A549 (cell line): ENCODE results near the gene BOK.

Experiments
- BHLHE40 ChIP-seq: IDR thresholded peaks from 2 replicates; pipeline ENCODE4 v1.6.1; 2012; ENCODE audit warnings: low read depth, low read length, inconsistent platforms
- CTCF ChIP-seq: fragments of >200 bp; sonication (Bioruptor Twin); formaldehyde crosslinking; IDR thresholded peaks from 3 replicates; pipeline ENCODE4 v1.5.1; 2016
- E2F6 ChIP-seq: IDR thresholded peaks from 2 replicates; pipeline ENCODE4 v1.6.1; 2012; ENCODE audit warnings: low read depth, borderline replicate concordance
- MAFK ChIP-seq: fragments of 450-650 bp; IDR thresholded peaks from 2 replicates; pipeline ENCODE4 v1.6.1; 2014; ENCODE audit not compliant: partially characterized antibody
- POLR2A ChIP-seq: IDR thresholded peaks from 2 replicates; pipeline ENCODE4 v1.6.1; 2012; ENCODE audit warnings: mild to moderate bottlenecking, low read length
- POLR2AphosphoS2 ChIP-seq: conservative IDR thresholded peaks from 2 replicates; pipeline ENCODE4 v1.6.1; 2012; ENCODE audit warnings: low read length, improper control_type of control experiment, inconsistent platforms
- TF ChIP-seq, protein P1 (sequence below): fragments of 200-600 bp; sonication (generic); IDR thresholded peaks from 2 replicates; pipeline ENCODE4 v1.6.1; 2016; ENCODE audit warnings: antibody characterized with exemption, mild to moderate bottlenecking, moderate library complexity
- TF ChIP-seq, protein P2 (sequence below): IDR thresholded peaks from 2 replicates; pipeline ENCODE4 v1.6.1; 2012

DNA sequence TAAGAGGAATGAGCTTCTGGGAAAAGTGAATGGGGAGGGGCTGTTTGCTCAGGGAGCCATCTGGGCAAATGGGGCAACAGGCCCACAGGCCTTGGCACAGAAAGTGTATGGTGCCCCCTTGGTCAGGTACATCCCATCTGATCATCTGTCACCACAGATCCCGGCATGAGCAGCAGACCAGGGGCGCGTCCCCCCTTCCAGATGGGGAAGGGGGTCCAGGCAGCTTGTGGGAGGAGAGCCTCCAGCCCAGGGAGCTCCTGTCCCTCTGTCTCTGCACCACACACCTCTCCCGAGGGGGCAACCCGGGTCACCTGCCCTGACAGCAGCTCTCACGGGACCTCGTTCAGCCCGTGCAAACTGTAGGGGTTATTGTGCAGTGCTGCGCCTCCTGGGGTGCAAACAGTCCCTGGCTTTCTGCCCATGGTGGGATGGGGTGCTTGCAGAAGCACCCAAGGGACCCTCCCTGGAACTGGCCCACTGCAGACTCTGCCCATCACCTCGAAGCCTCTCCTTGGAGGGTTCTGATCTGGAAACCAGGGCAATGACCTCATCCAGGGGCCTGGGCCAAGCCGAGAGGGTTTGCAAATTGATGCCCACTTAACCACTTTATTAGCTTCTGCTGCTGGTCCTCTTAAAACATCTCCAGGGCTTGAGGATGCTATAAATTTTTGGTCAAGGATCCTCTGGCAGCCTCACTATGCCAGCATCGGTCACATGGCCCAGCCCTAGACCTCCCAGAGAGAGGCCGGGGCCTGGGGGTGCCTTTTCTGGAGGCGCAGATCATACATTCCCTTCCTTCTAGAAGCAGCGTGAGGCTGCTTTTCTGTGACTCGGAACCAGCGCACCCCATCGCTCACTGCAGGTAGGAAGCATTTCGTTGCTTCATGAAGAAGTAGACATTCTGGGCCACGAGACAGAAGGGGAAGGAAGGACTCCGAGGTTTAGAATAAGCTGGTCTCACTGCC is 7.6 kb upstream of the BOK start:
- TF ChIP-seq POLR2A (no peak), MAFK (no peak), CTCF (no peak), POLR2AphosphoS2 (no peak), BHLHE40 (no peak), E2F6 (no peak)
- TF ChIP-seq, protein P1, sequence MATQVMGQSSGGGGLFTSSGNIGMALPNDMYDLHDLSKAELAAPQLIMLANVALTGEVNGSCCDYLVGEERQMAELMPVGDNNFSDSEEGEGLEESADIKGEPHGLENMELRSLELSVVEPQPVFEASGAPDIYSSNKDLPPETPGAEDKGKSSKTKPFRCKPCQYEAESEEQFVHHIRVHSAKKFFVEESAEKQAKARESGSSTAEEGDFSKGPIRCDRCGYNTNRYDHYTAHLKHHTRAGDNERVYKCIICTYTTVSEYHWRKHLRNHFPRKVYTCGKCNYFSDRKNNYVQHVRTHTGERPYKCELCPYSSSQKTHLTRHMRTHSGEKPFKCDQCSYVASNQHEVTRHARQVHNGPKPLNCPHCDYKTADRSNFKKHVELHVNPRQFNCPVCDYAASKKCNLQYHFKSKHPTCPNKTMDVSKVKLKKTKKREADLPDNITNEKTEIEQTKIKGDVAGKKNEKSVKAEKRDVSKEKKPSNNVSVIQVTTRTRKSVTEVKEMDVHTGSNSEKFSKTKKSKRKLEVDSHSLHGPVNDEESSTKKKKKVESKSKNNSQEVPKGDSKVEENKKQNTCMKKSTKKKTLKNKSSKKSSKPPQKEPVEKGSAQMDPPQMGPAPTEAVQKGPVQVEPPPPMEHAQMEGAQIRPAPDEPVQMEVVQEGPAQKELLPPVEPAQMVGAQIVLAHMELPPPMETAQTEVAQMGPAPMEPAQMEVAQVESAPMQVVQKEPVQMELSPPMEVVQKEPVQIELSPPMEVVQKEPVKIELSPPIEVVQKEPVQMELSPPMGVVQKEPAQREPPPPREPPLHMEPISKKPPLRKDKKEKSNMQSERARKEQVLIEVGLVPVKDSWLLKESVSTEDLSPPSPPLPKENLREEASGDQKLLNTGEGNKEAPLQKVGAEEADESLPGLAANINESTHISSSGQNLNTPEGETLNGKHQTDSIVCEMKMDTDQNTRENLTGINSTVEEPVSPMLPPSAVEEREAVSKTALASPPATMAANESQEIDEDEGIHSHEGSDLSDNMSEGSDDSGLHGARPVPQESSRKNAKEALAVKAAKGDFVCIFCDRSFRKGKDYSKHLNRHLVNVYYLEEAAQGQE: no peak
- TF ChIP-seq, protein P2, sequence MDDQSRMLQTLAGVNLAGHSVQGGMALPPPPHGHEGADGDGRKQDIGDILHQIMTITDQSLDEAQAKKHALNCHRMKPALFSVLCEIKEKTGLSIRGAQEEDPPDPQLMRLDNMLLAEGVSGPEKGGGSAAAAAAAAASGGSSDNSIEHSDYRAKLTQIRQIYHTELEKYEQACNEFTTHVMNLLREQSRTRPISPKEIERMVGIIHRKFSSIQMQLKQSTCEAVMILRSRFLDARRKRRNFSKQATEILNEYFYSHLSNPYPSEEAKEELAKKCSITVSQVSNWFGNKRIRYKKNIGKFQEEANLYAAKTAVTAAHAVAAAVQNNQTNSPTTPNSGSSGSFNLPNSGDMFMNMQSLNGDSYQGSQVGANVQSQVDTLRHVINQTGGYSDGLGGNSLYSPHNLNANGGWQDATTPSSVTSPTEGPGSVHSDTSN: no peak
